NCI-H1417 treated with DMSO at 0.1 percent for 48 hours (cell line): Measurements from ENCODE around the gene TRPM3.

Experiments
- DNase-seq: peaks from one replicate; lab custom pipeline; 2025; lab: John Stamatoyannopoulos, UW

The TRPM3 gene

GRCh38 chr9:70883963-70884793 is 237.2 kb downstream of the TRPM3 start:
- DNase-seq = no peak

DNA sequence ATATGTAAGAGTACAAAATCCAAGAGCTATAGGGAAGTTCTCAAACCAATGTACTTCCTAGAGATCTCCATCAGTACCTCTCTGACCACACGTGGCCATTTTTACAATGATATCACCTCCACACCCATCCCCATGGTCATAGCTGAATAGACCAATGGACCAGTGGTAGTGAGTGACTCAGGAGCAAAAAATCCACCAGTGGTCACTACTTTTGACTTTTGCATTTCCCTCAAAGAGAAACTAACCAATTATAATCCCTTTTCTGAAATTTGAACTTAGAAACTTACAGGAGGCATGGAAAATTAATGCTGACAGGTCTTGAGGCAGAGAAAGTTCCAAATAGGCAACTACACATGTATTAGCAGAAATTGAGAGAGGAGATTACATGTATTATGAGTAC is 238.4 kb downstream of the TRPM3 start:
- no peak for DNase-seq

DNA sequence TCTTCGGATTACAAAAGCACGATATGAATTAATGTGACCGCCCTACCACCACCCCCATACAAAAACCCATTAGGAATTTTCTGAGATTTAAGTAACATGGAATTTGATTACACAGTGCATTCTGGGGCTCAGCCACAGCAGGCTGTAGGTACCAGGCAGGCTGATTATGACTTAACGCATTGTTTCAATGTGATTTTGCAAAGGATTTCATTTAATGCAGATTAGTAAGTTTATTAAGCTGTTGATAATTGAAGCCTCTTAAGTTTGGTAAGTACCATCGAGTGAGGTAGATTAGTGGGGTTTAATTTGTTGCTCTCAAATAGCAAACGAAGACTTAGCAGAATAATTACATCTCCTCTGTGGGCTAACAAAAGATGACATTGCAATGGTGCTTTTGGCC is 240.1 kb downstream of the TRPM3 start:
- DNase-seq = no peak

GRCh38 chr9:70880535-70880934 is 240.9 kb downstream of the TRPM3 start:
- DNase-seq = no peak

- no peak for DNase-seq
Measured at GRCh38 chr9:70878576-70878975, 242.8 kb downstream of the TRPM3 start.

DNA sequence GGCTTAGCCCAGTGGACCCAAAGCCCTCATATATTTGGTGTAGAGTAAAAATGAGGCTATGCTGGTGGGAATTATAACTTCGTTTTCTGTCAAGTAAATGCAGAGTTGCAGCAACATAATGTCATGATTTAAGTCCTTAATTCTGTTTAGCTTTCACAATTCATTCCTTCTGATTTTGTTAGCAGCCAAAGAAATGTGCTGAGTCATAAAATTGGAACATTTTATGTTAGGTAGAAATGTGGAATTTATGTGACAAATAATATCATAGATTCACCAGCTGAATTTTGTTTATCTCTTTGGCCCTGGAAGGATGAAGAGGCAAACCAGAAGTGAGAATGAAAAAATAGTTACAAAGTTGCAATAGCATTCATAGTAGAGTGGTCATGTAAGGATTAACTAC is 247.0 kb downstream of the TRPM3 start:
- no peak for DNase-seq

- no peak for DNase-seq
Measured at GRCh38 chr9:70873506-70873905, 247.9 kb downstream of the TRPM3 start.

DNA sequence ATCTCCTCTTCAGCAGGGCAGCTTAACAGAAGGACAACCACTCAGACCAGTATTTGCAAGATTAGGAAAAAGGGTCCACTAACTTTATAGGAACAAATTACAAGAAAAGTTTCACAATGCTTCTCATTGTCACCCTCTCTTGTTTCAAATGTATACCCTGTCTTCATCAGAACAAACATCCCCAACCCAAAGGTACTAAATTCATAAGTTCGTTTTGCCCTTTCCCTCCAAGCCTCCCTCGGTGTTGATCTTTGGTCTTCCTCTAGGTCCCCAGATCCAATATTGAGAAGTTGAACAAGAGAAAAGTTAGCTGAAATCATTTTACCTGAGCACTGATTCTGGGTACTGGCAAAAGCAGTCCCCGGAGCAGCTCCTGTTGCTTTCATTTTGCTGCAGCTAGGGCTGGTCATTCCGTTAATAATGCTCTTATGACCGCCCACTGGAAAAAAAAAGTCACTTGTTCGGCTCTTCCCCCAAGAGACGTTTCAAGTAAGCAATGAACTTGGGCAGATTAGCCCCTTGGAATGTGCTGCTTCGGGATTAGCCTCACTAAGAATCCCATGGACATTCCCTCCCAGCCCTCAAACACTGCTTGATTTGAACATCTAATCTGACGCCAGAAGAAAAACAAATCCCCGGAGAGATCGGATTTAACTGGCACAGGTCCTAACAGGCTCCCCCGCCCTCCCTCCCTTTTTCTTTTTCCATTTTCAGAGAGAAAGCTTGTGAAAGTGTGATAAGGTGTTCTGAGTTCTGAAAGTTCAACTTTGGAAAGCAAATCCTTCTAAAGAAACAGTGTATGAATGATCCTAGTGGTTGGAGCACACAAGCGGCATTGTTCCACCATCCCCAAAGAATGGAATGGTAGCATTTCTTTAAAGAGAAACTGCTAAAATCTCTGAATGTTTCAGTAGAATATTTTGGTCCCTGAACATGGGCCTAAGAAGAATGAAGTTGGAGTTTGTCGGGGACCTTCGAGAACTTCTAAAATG is 252.5 kb downstream of the TRPM3 start:
- DNase-seq = no peak

DNA sequence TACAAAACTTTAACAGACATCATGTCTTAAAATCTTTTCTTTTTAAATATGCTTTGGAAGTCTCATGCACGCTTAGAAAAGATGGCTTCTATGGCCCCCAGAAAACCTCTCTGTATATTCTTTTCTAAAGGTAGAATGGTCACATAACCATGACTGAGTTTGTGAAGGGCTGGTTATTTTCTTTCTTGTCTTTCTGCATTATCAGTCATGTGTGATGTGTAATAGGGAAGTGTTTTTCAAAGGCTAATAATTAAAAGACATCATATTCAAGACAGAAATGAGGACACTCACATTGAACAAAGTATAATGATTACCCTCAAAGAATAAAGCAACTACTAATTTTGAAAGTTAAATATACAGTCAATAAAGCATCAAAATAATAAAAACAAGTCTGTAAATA is 253.4 kb downstream of the TRPM3 start:
- no peak for DNase-seq

DNA sequence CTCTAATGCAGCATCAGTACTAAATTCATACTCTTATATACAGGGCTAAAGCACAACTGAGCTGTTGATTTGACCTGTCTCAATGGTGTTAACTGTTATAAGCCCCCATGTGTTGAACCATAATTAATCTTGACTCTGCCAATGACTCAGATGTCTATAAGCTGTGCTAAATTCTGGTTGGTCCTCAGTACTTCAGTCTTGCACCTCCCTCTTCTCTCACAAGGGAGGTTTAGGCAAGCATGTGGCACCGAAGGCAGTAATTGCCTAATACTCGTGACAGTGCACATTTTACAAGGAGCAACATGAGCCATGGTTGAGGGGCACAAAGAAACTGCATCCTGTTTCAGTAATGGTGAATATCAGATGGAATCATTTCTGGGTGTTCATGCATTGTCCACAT is 255.9 kb downstream of the TRPM3 start:
- DNase-seq = no peak

DNA sequence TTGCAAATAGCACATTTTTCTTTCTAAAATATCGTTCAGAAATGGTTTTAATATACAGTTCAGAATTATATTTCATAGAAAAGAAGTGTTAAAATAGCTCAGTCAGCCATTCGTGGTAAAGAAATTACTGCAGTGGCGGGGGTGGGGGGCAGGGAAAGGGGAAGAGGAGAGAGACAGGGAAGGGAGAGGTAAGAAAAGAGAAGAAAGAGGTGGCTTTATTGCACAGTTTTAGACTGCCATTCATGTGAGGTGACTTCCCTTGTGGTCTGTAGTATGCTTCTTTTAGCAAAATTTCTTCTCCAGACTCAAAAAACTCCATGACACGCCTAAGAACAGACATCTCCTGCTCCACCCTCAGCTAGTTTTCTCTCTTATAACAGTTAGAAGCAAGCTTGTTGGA is 259.6 kb downstream of the TRPM3 start:
- no peak for DNase-seq

DNA sequence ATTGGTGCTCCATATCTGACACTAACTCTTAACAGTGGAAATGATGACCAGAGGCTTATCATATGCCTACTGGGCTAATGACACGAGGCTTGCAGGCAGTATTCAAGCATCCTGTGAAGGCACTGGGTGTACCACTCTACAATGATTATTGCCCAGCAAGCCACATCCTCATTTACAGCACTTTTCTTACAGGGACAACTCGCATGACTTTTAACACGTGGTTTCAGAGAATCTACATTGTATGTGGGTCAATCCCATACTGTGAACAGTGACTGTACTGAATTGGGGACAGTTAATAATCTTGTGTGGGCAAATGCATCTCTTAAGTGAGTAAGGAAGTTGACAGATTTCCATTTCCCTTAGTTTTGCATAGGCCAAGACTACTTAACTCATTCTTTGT is 260.0 kb downstream of the TRPM3 start:
- no peak for DNase-seq

- no peak for DNase-seq
Measured at GRCh38 chr9:70859694-70860093, 261.7 kb downstream of the TRPM3 start.

DNA sequence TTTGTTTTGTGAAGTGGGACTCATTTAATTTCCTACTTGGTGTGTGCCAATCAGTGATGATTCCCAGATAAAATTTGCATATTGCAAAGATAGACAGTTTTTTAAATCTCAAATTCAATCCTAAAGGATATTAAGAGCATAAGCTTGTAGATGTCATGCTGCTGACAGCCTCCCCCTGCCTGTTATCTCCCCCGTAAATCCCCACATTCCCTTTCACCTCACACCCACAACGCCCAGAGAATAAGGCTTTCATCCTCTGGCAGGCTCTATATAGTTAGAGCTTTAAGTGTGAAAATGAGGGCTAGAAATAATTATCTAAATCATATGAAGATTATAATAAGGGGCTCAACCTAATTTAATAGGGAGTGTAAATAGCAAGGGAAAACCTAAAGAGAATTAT is 265.0 kb downstream of the TRPM3 start:
- no peak for DNase-seq

DNA sequence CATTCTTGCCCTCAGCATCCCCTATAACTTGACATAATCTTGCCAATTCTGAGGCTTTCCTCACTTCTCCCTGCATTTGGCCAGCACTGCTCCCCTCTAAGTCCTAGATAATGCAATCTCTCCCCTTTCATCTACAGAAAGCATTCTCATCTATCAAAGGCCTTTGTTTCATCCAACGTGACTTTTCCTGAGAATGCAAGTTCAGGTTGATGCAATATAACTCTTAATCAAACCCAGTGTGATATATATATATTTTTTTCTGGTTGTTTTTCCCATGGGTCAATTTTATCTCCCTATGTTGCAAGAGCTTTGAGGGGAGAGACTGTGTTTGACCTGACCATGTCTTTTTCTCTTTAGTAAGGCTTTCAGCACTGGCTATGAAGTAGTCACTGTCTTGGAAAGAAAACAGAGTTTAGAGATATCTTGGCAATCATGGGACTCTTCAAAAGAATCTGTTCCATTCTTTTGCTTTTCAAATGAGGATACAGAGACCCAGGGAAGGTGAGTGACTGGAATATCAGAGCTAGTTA is 268.6 kb downstream of the TRPM3 start:
- no peak for DNase-seq

DNA sequence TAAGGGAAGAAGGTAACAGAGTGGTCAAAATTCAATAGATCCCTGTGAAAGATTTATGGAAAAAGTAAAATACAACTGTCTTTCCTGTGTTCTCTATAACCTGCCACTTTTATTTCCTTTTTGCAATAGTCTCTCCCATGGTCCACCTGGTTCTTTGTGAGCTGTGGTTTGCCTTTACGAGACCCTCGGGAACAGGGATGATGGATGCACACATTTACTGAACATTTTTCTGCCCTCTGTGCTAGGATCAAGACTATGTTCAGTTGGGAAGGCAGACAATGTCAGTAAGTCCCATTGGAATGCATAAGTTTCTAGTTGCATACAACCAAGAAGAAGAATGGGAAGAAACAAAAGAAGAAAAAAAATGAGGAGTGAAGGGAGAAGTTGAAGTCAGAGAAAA is 281.2 kb downstream of the TRPM3 start:
- no peak for DNase-seq

DNA sequence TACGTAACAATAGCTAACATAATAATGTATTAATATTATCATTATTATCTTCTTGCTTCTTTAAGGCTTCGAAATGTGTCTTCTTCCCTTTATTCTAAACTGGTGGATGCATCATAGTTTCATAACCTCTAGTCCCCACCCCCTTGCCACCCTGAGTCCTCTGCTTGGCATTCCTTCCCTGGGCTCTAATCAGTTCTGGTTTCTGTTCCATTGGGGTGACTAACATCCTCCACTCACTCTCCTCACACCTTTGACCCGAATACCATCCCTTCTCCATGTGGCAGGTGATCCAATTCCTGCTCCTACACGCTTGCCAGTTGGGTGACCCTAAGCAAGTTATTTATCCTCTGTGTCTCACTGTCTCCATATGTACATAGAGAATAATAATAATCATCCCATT is 286.1 kb downstream of the TRPM3 start:
- DNase-seq = no peak

- DNase-seq = no peak
Measured at GRCh38 chr9:70832492-70832891, 288.9 kb downstream of the TRPM3 start.

- no peak for DNase-seq
Measured at GRCh38 chr9:70830618-70831017, 290.8 kb downstream of the TRPM3 start.

GRCh38 chr9:70829591-70830265 is 291.7 kb downstream of the TRPM3 start:
- no peak for DNase-seq

- DNase-seq = no peak
Measured at GRCh38 chr9:70826562-70826961, 294.9 kb downstream of the TRPM3 start.

DNA sequence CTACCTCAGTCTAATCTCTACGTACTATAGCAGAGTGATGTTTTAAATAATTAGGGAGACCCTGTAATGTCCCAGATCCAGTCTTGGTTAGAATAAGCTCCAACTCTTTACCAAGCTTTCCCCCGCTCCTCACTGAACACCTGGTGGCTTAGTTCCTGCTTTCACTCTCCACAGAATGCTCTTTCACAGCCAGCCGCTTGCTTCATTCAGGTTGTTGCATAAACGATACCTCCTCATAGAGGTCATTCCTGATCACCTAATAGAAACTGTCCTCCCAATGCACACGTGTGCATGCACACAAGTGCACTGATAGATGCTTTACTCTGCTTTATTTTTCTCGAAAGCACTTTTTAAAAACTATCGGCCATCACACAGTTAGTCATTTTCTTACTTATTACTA is 298.1 kb downstream of the TRPM3 start:
- DNase-seq = no peak
